Neural cell (in vitro differentiated cells): ENCODE results near the gene MKRN2. TPM values are rescaled to one million over a fixed set of nuclear protein-coding genes. Genes with fewer than 3 reads are reported as not detected.

Source experiments
- H2AFZ ChIP-seq: fragments of 200-600, 300-800 bp; sonication (generic), shearing (Covaris generic); 2 replicates; pipeline ENCODE4 v1.6.0; 2014; ENCODE audit warnings: low read depth, mild to moderate bottlenecking, antibody characterized with exemption, low read length, moderate library complexity
- H3F3A ChIP-seq: fragments of 200-600 bp; shearing (Covaris generic); 2 replicates; pipeline ENCODE4 v1.6.1; 2016; ENCODE audit warnings: mild to moderate bottlenecking, moderate library complexity, mixed read lengths, antibody characterized with exemption, low read length; ENCODE audit not compliant: insufficient read depth, poor library complexity, severe bottlenecking
- H3K27ac ChIP-seq: fragments of 200-600, 300-800 bp; sonication (generic), shearing (Covaris generic); 2 replicates; pipeline ENCODE4 v1.5.1; 2014; ENCODE audit warnings: mild to moderate bottlenecking, low read length, moderate library complexity
- H3K27me3 ChIP-seq: fragments of 300-800, 200-600 bp; sonication (generic), shearing (Covaris generic); 2 replicates; pipeline ENCODE4 v1.6.0; 2014; ENCODE audit warnings: mild to moderate bottlenecking, low read depth, low read length, moderate library complexity; ENCODE audit not compliant: insufficient read depth
- H3K36me3 ChIP-seq: fragments of 300-800, 200-600 bp; sonication (generic), shearing (Covaris generic); 2 replicates; pipeline ENCODE4 v1.5.1; 2014; ENCODE audit warnings: mild to moderate bottlenecking, antibody characterized with exemption, low read length, moderate library complexity; ENCODE audit not compliant: insufficient read depth
- H3K4me2 ChIP-seq: fragments of 300-800, 200-600 bp; sonication (generic), shearing (Covaris generic); 2 replicates; pipeline ENCODE4 v1.6.0; 2014; ENCODE audit warnings: mild to moderate bottlenecking, low read length
- H3K4me3 ChIP-seq: fragments of 300-800, 200-600 bp; sonication (generic), shearing (Covaris generic); 2 replicates; pipeline ENCODE4 v1.5.1; 2014; ENCODE audit warnings: mild to moderate bottlenecking, low read length, moderate library complexity
- H3K79me2 ChIP-seq: fragments of 200-600 bp; shearing (Covaris generic); replicated peaks from 2 replicates; pipeline ENCODE4 v1.6.0; 2014; ENCODE audit warnings: mild to moderate bottlenecking, low read length, moderate library complexity; ENCODE audit not compliant: insufficient read depth
- H3K9ac ChIP-seq: fragments of 300-800, 200-600 bp; sonication (generic), shearing (Covaris generic); 2 replicates; pipeline ENCODE4 v1.6.1; 2016; ENCODE audit warnings: mild to moderate bottlenecking, low read length, mixed read lengths
- H3K9me2 ChIP-seq: fragments of 200-600 bp; shearing (Covaris generic); 2 replicates; pipeline ENCODE4 v1.6.1; 2016; ENCODE audit warnings: mild to moderate bottlenecking, low read length, mixed read lengths; ENCODE audit not compliant: insufficient read depth
- H3K9me3 ChIP-seq: fragments of 200-600, 300-800 bp; sonication (generic), shearing (Covaris generic); 2 replicates; pipeline ENCODE4 v1.6.1; 2016; ENCODE audit warnings: mild to moderate bottlenecking, mixed run types, low read length, moderate library complexity, mixed read lengths
- H4K20me1 ChIP-seq: fragments of 200-600 bp; shearing (Covaris generic); 2 replicates; pipeline ENCODE4 v1.6.1; 2016; ENCODE audit warnings: mild to moderate bottlenecking, mixed run types; ENCODE audit not compliant: insufficient read depth
- CTCF ChIP-seq: fragments of 450-650 bp; IDR thresholded peaks from 2 replicates; pipeline ENCODE4 v1.5.1; 2014; ENCODE audit warnings: antibody characterized with exemption, mild to moderate bottlenecking, moderate library complexity; ENCODE audit not compliant: poor library complexity, severe bottlenecking
- EP300 ChIP-seq: fragments of 450-650 bp; conservative IDR thresholded peaks from 2 replicates; pipeline ENCODE4 v1.6.1; 2014; ENCODE audit warnings: antibody characterized with exemption, mild to moderate bottlenecking, moderate library complexity; ENCODE audit not compliant: poor library complexity, severe bottlenecking
- EZH2 ChIP-seq: fragments of 200-600, 300-800 bp; shearing (Covaris generic), sonication (generic); IDR thresholded peaks from 2 replicates; pipeline ENCODE4 v1.6.1; 2014; ENCODE audit warnings: antibody characterized with exemption, low read length, borderline replicate concordance, mild to moderate bottlenecking; ENCODE audit not compliant: insufficient read depth, poor library complexity, severe bottlenecking
- MXI1 ChIP-seq: fragments of 450-650 bp; conservative IDR thresholded peaks from 2 replicates; pipeline ENCODE4 v1.6.1; 2014; ENCODE audit warnings: antibody characterized with exemption, mild to moderate bottlenecking; ENCODE audit not compliant: poor library complexity, severe bottlenecking
- POLR2AphosphoS5 ChIP-seq: IDR thresholded peaks from 2 replicates; pipeline ENCODE4 v1.6.1; 2012
- RAD21 ChIP-seq: fragments of 450-650 bp; conservative IDR thresholded peaks from 2 replicates; pipeline ENCODE4 v1.6.1; 2014; ENCODE audit warnings: antibody characterized with exemption, mild to moderate bottlenecking, moderate library complexity
- SMC3 ChIP-seq: fragments of 450-650 bp; conservative IDR thresholded peaks from 2 replicates; pipeline ENCODE4 v1.6.1; 2014; ENCODE audit warnings: antibody characterized with exemption, mild to moderate bottlenecking, moderate library complexity; ENCODE audit not compliant: poor library complexity
- TAF1 ChIP-seq: IDR thresholded peaks from 2 replicates; pipeline ENCODE4 v1.6.1; 2012; ENCODE audit warnings: low read depth
- polyA plus RNA-seq: library from polyadenylated mRNA; depleted of rRNA; stranded (reverse); fragments of >200 nt; gene quantifications from 2 replicates; pipeline ENCODE4 v1.2.3, GENCODE V29; 2014
- TF ChIP-seq, protein P1 (sequence below): IDR thresholded peaks from 2 replicates; pipeline ENCODE4 v1.6.1; 2012; ENCODE audit warnings: borderline replicate concordance

Gene MKRN2
- polyA plus RNA-seq, 1 donor from 2014 or later: 47.6 TPM

- H3K36me3 ChIP-seq: no peaks in the 10 kb centered on the region
- no peak overlapping the region for H3K27ac ChIP-seq
- no peaks in the 10 kb centered on the region for H3K27me3 ChIP-seq
- no peak overlapping the region for H2AFZ ChIP-seq
- H4K20me1 ChIP-seq: no peaks in the 10 kb centered on the region
- no peak overlapping the region for H3K9ac ChIP-seq
- TF ChIP-seq POLR2AphosphoS5 (no peak), EZH2 (no peak)
- TF ChIP-seq, protein P1, sequence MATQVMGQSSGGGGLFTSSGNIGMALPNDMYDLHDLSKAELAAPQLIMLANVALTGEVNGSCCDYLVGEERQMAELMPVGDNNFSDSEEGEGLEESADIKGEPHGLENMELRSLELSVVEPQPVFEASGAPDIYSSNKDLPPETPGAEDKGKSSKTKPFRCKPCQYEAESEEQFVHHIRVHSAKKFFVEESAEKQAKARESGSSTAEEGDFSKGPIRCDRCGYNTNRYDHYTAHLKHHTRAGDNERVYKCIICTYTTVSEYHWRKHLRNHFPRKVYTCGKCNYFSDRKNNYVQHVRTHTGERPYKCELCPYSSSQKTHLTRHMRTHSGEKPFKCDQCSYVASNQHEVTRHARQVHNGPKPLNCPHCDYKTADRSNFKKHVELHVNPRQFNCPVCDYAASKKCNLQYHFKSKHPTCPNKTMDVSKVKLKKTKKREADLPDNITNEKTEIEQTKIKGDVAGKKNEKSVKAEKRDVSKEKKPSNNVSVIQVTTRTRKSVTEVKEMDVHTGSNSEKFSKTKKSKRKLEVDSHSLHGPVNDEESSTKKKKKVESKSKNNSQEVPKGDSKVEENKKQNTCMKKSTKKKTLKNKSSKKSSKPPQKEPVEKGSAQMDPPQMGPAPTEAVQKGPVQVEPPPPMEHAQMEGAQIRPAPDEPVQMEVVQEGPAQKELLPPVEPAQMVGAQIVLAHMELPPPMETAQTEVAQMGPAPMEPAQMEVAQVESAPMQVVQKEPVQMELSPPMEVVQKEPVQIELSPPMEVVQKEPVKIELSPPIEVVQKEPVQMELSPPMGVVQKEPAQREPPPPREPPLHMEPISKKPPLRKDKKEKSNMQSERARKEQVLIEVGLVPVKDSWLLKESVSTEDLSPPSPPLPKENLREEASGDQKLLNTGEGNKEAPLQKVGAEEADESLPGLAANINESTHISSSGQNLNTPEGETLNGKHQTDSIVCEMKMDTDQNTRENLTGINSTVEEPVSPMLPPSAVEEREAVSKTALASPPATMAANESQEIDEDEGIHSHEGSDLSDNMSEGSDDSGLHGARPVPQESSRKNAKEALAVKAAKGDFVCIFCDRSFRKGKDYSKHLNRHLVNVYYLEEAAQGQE: no peak
- no peaks in the 10 kb centered on the region for H3F3A ChIP-seq
- peaks cover 30% of the 10 kb centered on the region for H3K79me2 ChIP-seq
- no peak overlapping the region for H3K4me2 ChIP-seq
- no peaks in the 10 kb centered on the region for H3K9me3 ChIP-seq
- no peaks in the 10 kb centered on the region for H3K9me2 ChIP-seq
- H3K4me3 ChIP-seq: no peak overlapping the region
Measured at GRCh38 chr3:12615266-12615665, 58.4 kb downstream of the MKRN2 start.

- Histone ChIP-seq H3K9me2 (no peaks in the 10 kb centered on the region), H3K9me3 (no peaks in the 10 kb centered on the region), H2AFZ (no peak overlapping the region), H3K4me2 (no peak overlapping the region), H4K20me1 (no peaks in the 10 kb centered on the region), H3K9ac (no peak overlapping the region), H3K79me2 (peaks cover 50% of the 10 kb centered on the region), H3K4me3 (no peak overlapping the region), H3F3A (no peaks in the 10 kb centered on the region), H3K27ac (no peak overlapping the region), H3K27me3 (no peaks in the 10 kb centered on the region), H3K36me3 (no peaks in the 10 kb centered on the region)
- TF ChIP-seq TAF1: no peak
- no peak for TF ChIP-seq MXI1
- TF ChIP-seq CTCF: no peak
- no peak for TF ChIP-seq EZH2
- TF ChIP-seq, protein P1: no peak
- no peak for TF ChIP-seq RAD21
- TF ChIP-seq POLR2AphosphoS5: no peak
- no peak for TF ChIP-seq EP300
- TF ChIP-seq SMC3: no peak
Measured at GRCh38 chr3:12618426-12618825, 61.5 kb downstream of the MKRN2 start.
